Stomach smooth muscle (tissue), 2 donors: ENCODE measurements around the gene TTC34.

ENCODE experiments used
- H3K27ac ChIP-seq: one replicate; pipeline ENCODE4 v1.7.0; 2013; ENCODE audit warnings: mild to moderate bottlenecking, low read length, inconsistent platforms
- H3K27me3 ChIP-seq, 2 donors: one replicate each; pipeline ENCODE4 v1.7.0; 2013; ENCODE audit warnings: low read length in 2 of 2; ENCODE audit not compliant: insufficient read depth in 2 of 2, control insufficient read depth in 1 of 2
- H3K36me3 ChIP-seq, 2 donors: one replicate each; pipeline ENCODE4 v1.7.0; 2013; ENCODE audit warnings: low read length in 2 of 2; ENCODE audit not compliant: control insufficient read depth in 2 of 2, insufficient read depth in 2 of 2
- H3K4me1 ChIP-seq: one replicate; pipeline ENCODE4 v1.7.0; 2013; ENCODE audit warnings: low read length; ENCODE audit not compliant: control insufficient read depth, insufficient read depth
- H3K4me3 ChIP-seq, 2 donors: one replicate each; pipeline ENCODE4 v1.7.0; 2013; ENCODE audit warnings: low read length in 2 of 2
- H3K9ac ChIP-seq, 2 donors: one replicate each; pipeline ENCODE4 v1.7.0; 2013; ENCODE audit warnings: low read length in 2 of 2, mild to moderate bottlenecking in 1 of 2
- H3K9me3 ChIP-seq, 2 donors: one replicate each; pipeline ENCODE4 v1.7.0; 2013; ENCODE audit warnings: low read length in 2 of 2; ENCODE audit not compliant: control insufficient read depth in 2 of 2
- donor health status: healthy.
- donor health status: Pancreatic carcinoma.

TTC34 gene

GRCh38 chr1:2617971-2618470 lies 183.5 kb downstream of the TTC34 start:
- peaks cover 4 to 20% of the 10 kb centered on the region in 2 donors for H3K9me3 ChIP-seq
- H3K9ac ChIP-seq: no peak overlapping the region
- no peak overlapping the region for H3K27ac ChIP-seq
- no peaks in the 10 kb centered on the region for H3K36me3 ChIP-seq
- peaks cover 0 to 2% of the 10 kb centered on the region in 2 donors for H3K27me3 ChIP-seq
- no peaks in the 10 kb centered on the region for H3K4me1 ChIP-seq
- H3K4me3 ChIP-seq: no peak overlapping the region

GRCh38 chr1:2614145-2614544 lies 187.3 kb downstream of the TTC34 start:
- Histone ChIP-seq H3K9ac (no peak overlapping the region), H3K4me1 (peaks cover 3% of the 10 kb centered on the region), H3K36me3 (no peaks in the 10 kb centered on the region)

GRCh38 chr1:2612591-2613365 lies 188.7 kb downstream of the TTC34 start:
- Histone ChIP-seq H3K27ac (no peak overlapping the region), H3K27me3 (peaks cover 7 to 15% of the 10 kb centered on the region in 2 donors), H3K9ac (no peak overlapping the region), H3K4me3 (no peak overlapping the region), H3K36me3 (no peaks in the 10 kb centered on the region), H3K9me3 (peaks cover 5 to 15% of the 10 kb centered on the region in 2 donors), H3K4me1 (peaks cover 3% of the 10 kb centered on the region)

More at GRCh38 chr1:2614145-2614544, 187.3 kb downstream of the TTC34 start:
- no peak overlapping the region for H3K27ac ChIP-seq
- H3K4me3 ChIP-seq: no peak overlapping the region
- H3K9me3 ChIP-seq: peaks cover 5 to 15% of the 10 kb centered on the region in 2 donors
- peaks cover 7 to 15% of the 10 kb centered on the region in 2 donors for H3K27me3 ChIP-seq

GRCh38 chr1:2611621-2612437 lies 189.7 kb downstream of the TTC34 start:
- no peaks in the 10 kb centered on the region for H3K36me3 ChIP-seq
- no peak overlapping the region for H3K9ac ChIP-seq
- no peak overlapping the region for H3K27ac ChIP-seq
- H3K27me3 ChIP-seq: peaks cover 7 to 15% of the 10 kb centered on the region in 2 donors
- no peak overlapping the region for H3K4me3 ChIP-seq
- peaks cover 5 to 15% of the 10 kb centered on the region in 2 donors for H3K9me3 ChIP-seq
- peaks cover 3% of the 10 kb centered on the region for H3K4me1 ChIP-seq

- H3K4me1 ChIP-seq: peaks cover 3% of the 10 kb centered on the region
- H3K4me3 ChIP-seq: peak overlapping the region in 1 of 2 donors; percentile 15
- no peak overlapping the region for H3K9ac ChIP-seq
- H3K36me3 ChIP-seq: no peaks in the 10 kb centered on the region
- H3K9me3 ChIP-seq: peaks cover 5 to 12% of the 10 kb centered on the region in 2 donors
- no peak overlapping the region for H3K27ac ChIP-seq
- peaks cover 7 to 15% of the 10 kb centered on the region in 2 donors for H3K27me3 ChIP-seq
Measured at GRCh38 chr1:2611031-2611501, 190.4 kb downstream of the TTC34 start.

GRCh38 chr1:2610036-2610959 lies 191.2 kb downstream of the TTC34 start:
- H3K9ac ChIP-seq: no peak overlapping the region

GRCh38 chr1:2609319-2610035 lies 192.0 kb downstream of the TTC34 start:
- peaks cover 3% of the 10 kb centered on the region for H3K4me1 ChIP-seq
- peaks cover 7 to 15% of the 10 kb centered on the region in 2 donors for H3K27me3 ChIP-seq
- peaks cover 5 to 6% of the 10 kb centered on the region in 2 donors for H3K9me3 ChIP-seq
- no peak overlapping the region for H3K4me3 ChIP-seq
- H3K36me3 ChIP-seq: no peaks in the 10 kb centered on the region
- no peak overlapping the region for H3K9ac ChIP-seq
- H3K27ac ChIP-seq: no peak overlapping the region

More at GRCh38 chr1:2610036-2610959, 191.2 kb downstream of the TTC34 start:
- Histone ChIP-seq H3K27me3 (peaks cover 7 to 15% of the 10 kb centered on the region in 2 donors), H3K9me3 (peaks cover 5 to 10% of the 10 kb centered on the region in 2 donors), H3K4me1 (peaks cover 3% of the 10 kb centered on the region), H3K36me3 (no peaks in the 10 kb centered on the region), H3K27ac (no peak overlapping the region), H3K4me3 (no peak overlapping the region)

GRCh38 chr1:2607641-2608091 lies 193.8 kb downstream of the TTC34 start:
- no peak overlapping the region for H3K27ac ChIP-seq
- H3K36me3 ChIP-seq: no peaks in the 10 kb centered on the region
- H3K27me3 ChIP-seq: peaks cover 9 to 12% of the 10 kb centered on the region in 2 donors
- H3K9me3 ChIP-seq: no peaks in the 10 kb centered on the region
- no peak overlapping the region for H3K4me3 ChIP-seq
- H3K4me1 ChIP-seq: peaks cover 3% of the 10 kb centered on the region
- no peak overlapping the region for H3K9ac ChIP-seq

- peaks cover 3% of the 10 kb centered on the region for H3K4me1 ChIP-seq
- H3K27ac ChIP-seq: no peak overlapping the region
- H3K27me3 ChIP-seq: peaks cover 7 to 9% of the 10 kb centered on the region in 2 donors
- no peak overlapping the region for H3K4me3 ChIP-seq
- no peaks in the 10 kb centered on the region for H3K36me3 ChIP-seq
- H3K9me3 ChIP-seq: peaks cover 0 to 3% of the 10 kb centered on the region in 2 donors
- no peak overlapping the region for H3K9ac ChIP-seq
Measured at GRCh38 chr1:2606881-2607621, 194.4 kb downstream of the TTC34 start.
